ENCODE results near the gene FHL2. TPM values are rescaled to one million over a fixed set of nuclear protein-coding genes. Genes with fewer than 3 reads are reported as not detected.

Gene FHL2
- total RNA-seq, 6 experiments from 2014 or later: 4.2 to 36.6 (median 12.0) TPM

- Histone ChIP-seq H3K9me3 (no peaks in the 10 kb centered on the region), H3K27ac (no peak overlapping the region), H3K36me3 (no peaks in the 10 kb centered on the region), H3K4me3 (no peak overlapping the region), H3K4me1 (no peaks in the 10 kb centered on the region), H3K27me3 (no peaks in the 10 kb centered on the region)
- TF ChIP-seq POLR2A (IDR thresholded peaks at IDR 0.05) (no peak), CTCF (IDR thresholded peaks at IDR 0.05) (no peak)
- WGBS (ENCODE audit: insufficient coverage, low coverage, low lambda C conversion rate, missing lambda C conversion rate): 100% methylated on average over 2 of the region's 5 CpGs
- intact Hi-C loops (cut with DNase I): no loop called here
- no peak for ATAC-seq
- no peak for DNase-seq
These were observed 7.7 kb downstream of the FHL2 start for GRCh38 chr2:105391058-105391627.

- Histone ChIP-seq H3K9me3 (no peaks in the 10 kb centered on the region), H3K27me3 (no peaks in the 10 kb centered on the region), H3K27ac (no peak overlapping the region), H3K4me1 (no peaks in the 10 kb centered on the region), H3K4me3 (no peak overlapping the region), H3K36me3 (no peaks in the 10 kb centered on the region)
- ATAC-seq (no peak), DNase-seq (no peak)
- TF ChIP-seq POLR2A (IDR thresholded peaks at IDR 0.05) (no peak), CTCF (IDR thresholded peaks at IDR 0.05) (no peak)
- intact Hi-C loops (cut with DNase I): no loop called here
These were observed 8.4 kb downstream of the FHL2 start for GRCh38 chr2:105390454-105390853.

GRCh38 chr2:105388971-105389381 lies 9.9 kb downstream of the FHL2 start:
- Histone ChIP-seq H3K36me3 (no peaks in the 10 kb centered on the region), H3K4me1 (no peaks in the 10 kb centered on the region), H3K27me3 (no peaks in the 10 kb centered on the region), H3K9me3 (no peaks in the 10 kb centered on the region), H3K27ac (no peak overlapping the region), H3K4me3 (no peak overlapping the region)
- ATAC-seq: peak in 2 of 4 donors; percentile 32 to 48
- WGBS (ENCODE audit: insufficient coverage, low coverage, low lambda C conversion rate, missing lambda C conversion rate): 63% methylated on average over 8 of the region's 8 CpGs
- intact Hi-C loops (cut with DNase I): no loop called here
- TF ChIP-seq POLR2A (IDR thresholded peaks at IDR 0.05): no peak
- no peak for TF ChIP-seq CTCF (IDR thresholded peaks at IDR 0.05)
- no peak for DNase-seq

GRCh38 chr2:105387225-105387624 lies 11.6 kb downstream of the FHL2 start:
- no peak for TF ChIP-seq POLR2A (IDR thresholded peaks at IDR 0.05)
- no peak for TF ChIP-seq CTCF (IDR thresholded peaks at IDR 0.05)
- 80% methylated on average over 4 of the region's 4 CpGs for WGBS (ENCODE audit: insufficient coverage, low coverage, low lambda C conversion rate, missing lambda C conversion rate)
- intact Hi-C loops (cut with DNase I): no loop called here
- no peaks in the 10 kb centered on the region for H3K27me3 ChIP-seq
- H3K27ac ChIP-seq: no peak overlapping the region
- DNase-seq: no peak
- peak in 1 of 4 donors; percentile 33 for ATAC-seq
- H3K36me3 ChIP-seq: peaks cover 0 to 6% (median 0%) of the 10 kb centered on the region in 4 donors
- no peaks in the 10 kb centered on the region for H3K4me1 ChIP-seq
- H3K9me3 ChIP-seq: no peaks in the 10 kb centered on the region
- no peak overlapping the region for H3K4me3 ChIP-seq

All from right lobe of liver (tissue), 6 donors.